ENCODE results near the gene SLC37A3.

GRCh38 chr7:140325600-140325999, 72.7 kb downstream of the SLC37A3 start:
- TF ChIP-seq CTCF (conservative IDR thresholded peaks at IDR 0.05; ENCODE audit: low read depth, low read length), result no peak
- TF ChIP-seq EZH2phosphoT487 (IDR thresholded peaks at IDR 0.05; ENCODE audit: borderline replicate concordance, low read length), result no peak
- no peak for TF ChIP-seq EZH2 (IDR thresholded peaks at IDR 0.05; ENCODE audit: low read length, unreplicated experiment)
